Left ventricle myocardium inferior (tissue), 1 donor: ENCODE data around the gene CPSF6. TPM values are rescaled to one million over a fixed set of nuclear protein-coding genes. Genes with fewer than 3 reads are reported as not detected.
A peak's percentile ranks its signal among the peaks of the same experiment; 100 is the strongest.
"Not testable (repeated sequence)": the region's sequence is repeated elsewhere in the genome, so short reads cannot be mapped to it uniquely, and the experiment has no call there.

Source experiments
- DNase-seq: peaks from one replicate; pipeline ENCODE4 v3.0.0-alpha.2; 2020
- H3K27ac ChIP-seq: fragments of 200-600 bp; replicated peaks from 2 replicates; pipeline ENCODE4 v1.8.0; 2021
- H3K27me3 ChIP-seq: fragments of 200-600 bp; 2 replicates; pipeline ENCODE4 v1.8.0; 2021; ENCODE audit warnings: low read depth
- H3K36me3 ChIP-seq: fragments of 200-600 bp; 2 replicates; pipeline ENCODE4 v1.8.0; 2021
- H3K4me1 ChIP-seq: fragments of 200-600 bp; 2 replicates; pipeline ENCODE4 v1.8.0; 2021
- H3K4me3 ChIP-seq: fragments of 200-600 bp; 2 replicates; pipeline ENCODE4 v1.8.0; 2021; ENCODE audit warnings: mild to moderate bottlenecking, moderate library complexity
- H3K9me3 ChIP-seq: fragments of 200-600 bp; replicated peaks from 2 replicates; pipeline ENCODE4 v1.8.0; 2021
- intact Hi-C: fragments of 100-400 bp; cut with micrococcal nuclease; formaldehyde crosslinking; loops from one replicate; pipeline ENCODE4 v1.11.0; 2022
- long read RNA-seq: library from polyadenylated mRNA; unstranded; transcript quantifications from one replicate; pipeline ENCODE4 v2.0.0, GENCODE V29; 2021
- total RNA-seq: library from RNA; stranded (reverse); fragmentation: NEBNext Ultra II Directional; extraction: Animal tissue kit (Norgen Biotek cat#: 25700); gene quantifications from one replicate; pipeline ENCODE4 v1.2.1, GENCODE V29; 2021
- TF ChIP-seq, protein P1 (sequence below): fragments of 200-600 bp; IDR thresholded peaks from 2 replicates; pipeline ENCODE4 v1.8.0; 2021; ENCODE audit warnings: antibody characterized with exemption, mild to moderate bottlenecking, borderline replicate concordance
- donor health status: DM: no; HTN: yes; CAD: no; lungs with severe emphysema.

Gene CPSF6
- total RNA-seq, result 28.6 TPM
- long read RNA-seq, full-length matches to known transcripts, result 47 of 60 reads
- long read RNA-seq, partial matches to known transcripts, result 1 of 60 reads
- long read RNA-seq, other reads (novel, unspliced or antisense), result 12 of 60 reads

- H3K27ac ChIP-seq, result peak within 1 kb of the TSS; percentile 97
- H3K4me3 ChIP-seq, result peak within 1 kb of the TSS; percentile 86
- TF ChIP-seq, protein P1, sequence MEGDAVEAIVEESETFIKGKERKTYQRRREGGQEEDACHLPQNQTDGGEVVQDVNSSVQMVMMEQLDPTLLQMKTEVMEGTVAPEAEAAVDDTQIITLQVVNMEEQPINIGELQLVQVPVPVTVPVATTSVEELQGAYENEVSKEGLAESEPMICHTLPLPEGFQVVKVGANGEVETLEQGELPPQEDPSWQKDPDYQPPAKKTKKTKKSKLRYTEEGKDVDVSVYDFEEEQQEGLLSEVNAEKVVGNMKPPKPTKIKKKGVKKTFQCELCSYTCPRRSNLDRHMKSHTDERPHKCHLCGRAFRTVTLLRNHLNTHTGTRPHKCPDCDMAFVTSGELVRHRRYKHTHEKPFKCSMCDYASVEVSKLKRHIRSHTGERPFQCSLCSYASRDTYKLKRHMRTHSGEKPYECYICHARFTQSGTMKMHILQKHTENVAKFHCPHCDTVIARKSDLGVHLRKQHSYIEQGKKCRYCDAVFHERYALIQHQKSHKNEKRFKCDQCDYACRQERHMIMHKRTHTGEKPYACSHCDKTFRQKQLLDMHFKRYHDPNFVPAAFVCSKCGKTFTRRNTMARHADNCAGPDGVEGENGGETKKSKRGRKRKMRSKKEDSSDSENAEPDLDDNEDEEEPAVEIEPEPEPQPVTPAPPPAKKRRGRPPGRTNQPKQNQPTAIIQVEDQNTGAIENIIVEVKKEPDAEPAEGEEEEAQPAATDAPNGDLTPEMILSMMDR, result peak; percentile 33
- H3K9me3 ChIP-seq, result no peaks in the 10 kb centered on the region
- no peaks in the 10 kb centered on the region for H3K27me3 ChIP-seq
- intact Hi-C loops, result no loop called here
- DNase-seq, result peak; percentile 97
- no peaks in the 10 kb centered on the region for H3K36me3 ChIP-seq
- H3K4me1 ChIP-seq, result peaks cover 51% of the 10 kb centered on the region
These were observed at the start of gene CPSF6 for GRCh38 chr12:69239352-69239921. CPSF6 (plus strand) TSS chr12:69239569; CDS start chr12:69239647, 78 bp downstream.

DNA sequence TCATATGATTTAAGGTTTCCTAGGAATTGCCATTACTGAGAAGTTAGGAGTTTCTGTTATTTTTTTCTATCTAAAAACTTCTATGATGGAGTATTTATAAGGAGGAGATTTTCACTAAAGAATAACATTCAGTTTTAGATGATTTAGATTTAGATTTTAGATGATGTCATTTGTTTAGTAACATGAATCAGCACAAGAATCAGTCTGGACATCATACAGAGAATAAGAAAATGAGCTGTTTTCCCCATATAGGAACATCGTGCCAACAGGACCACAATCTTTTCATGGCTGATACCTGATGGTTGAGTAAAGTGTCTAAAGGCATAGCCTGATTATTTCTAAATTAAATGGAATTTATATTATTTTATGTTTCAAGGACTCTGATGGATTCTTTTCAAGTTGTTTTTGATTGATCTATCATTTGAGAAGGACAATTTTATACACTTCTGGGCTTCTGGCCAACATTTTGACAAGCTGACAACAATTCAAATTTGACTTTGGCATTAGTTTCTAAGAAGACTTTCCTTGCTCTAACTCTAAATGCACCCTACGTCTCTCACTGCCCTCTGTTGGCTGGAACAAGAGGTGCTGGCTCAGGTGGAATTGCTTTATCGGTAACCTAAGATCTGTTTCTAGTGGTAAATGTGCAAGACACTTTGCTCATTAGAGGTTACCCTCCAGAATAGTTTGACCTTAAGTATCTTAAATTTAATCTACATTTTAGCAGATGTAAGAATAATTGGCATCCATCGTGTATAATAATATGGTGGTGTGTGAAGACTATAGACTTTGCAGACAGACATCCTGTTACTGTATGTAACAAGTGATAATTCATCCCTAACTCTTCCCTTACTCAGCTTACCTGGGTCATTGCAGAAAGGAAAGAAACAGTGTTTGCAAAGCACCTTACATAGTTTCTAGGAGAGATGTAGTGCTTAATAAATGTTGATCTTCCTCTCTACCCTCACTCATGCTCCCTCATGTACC is 42.8 kb upstream of the CPSF6 start:
- TF ChIP-seq, protein P1, result peak; percentile 25
- intact Hi-C loops, result no loop called here
- H3K9me3 ChIP-seq, result peaks cover 48% of the 10 kb centered on the region
- no peak overlapping the region for H3K27ac ChIP-seq
- H3K36me3 ChIP-seq, result no peaks in the 10 kb centered on the region
- no peak for DNase-seq
- H3K4me1 ChIP-seq, result no peaks in the 10 kb centered on the region
- no peaks in the 10 kb centered on the region for H3K27me3 ChIP-seq
- no peak overlapping the region for H3K4me3 ChIP-seq

- intact Hi-C loops, H3K4me3 ChIP-seq, H3K27me3 ChIP-seq, H3K27ac ChIP-seq, H3K36me3 ChIP-seq, DNase-seq, H3K4me1 ChIP-seq: not testable (repeated sequence)
- peaks cover 57% of the 10 kb centered on the region for H3K9me3 ChIP-seq
These were observed 39.4 kb upstream of the CPSF6 start for GRCh38 chr12:69199976-69200375.

DNA sequence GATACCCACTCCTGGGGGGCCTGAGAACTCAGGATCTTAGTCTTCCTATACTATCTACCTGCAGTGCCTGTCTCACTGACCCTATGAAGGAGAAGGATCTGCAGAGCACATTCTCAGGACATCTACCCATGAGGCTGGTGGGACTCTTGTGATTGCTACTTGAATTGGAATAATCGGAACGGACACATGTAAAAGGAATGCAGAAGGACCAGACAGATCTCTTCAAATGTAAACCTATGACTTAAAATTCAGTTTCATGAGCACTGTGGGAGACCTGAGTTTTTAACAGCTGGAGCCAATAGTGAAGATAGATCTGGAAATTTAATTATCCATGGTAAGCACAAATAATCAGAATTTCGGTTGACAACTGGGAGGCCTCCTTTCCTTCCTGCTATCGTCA is 35.2 kb upstream of the CPSF6 start:
- intact Hi-C loops, result no loop called here
- H3K36me3 ChIP-seq, result no peaks in the 10 kb centered on the region
- H3K4me3 ChIP-seq, result no peak overlapping the region
- TF ChIP-seq, protein P1, result no peak
- H3K27me3 ChIP-seq, result no peaks in the 10 kb centered on the region
- no peak for DNase-seq
- peaks cover 37% of the 10 kb centered on the region for H3K9me3 ChIP-seq
- H3K4me1 ChIP-seq, result no peaks in the 10 kb centered on the region
- no peak overlapping the region for H3K27ac ChIP-seq

- H3K36me3 ChIP-seq, result no peaks in the 10 kb centered on the region
- no peak overlapping the region for H3K4me3 ChIP-seq
- TF ChIP-seq, protein P1, result no peak
- H3K9me3 ChIP-seq, result no peaks in the 10 kb centered on the region
- intact Hi-C loops, result no loop called here
- DNase-seq, result no peak
- H3K27me3 ChIP-seq, result no peaks in the 10 kb centered on the region
- no peaks in the 10 kb centered on the region for H3K4me1 ChIP-seq
- no peak overlapping the region for H3K27ac ChIP-seq
These were observed 28.7 kb upstream of the CPSF6 start for GRCh38 chr12:69210661-69211060.
